NCI-H2081 treated with DMSO at 0.1 percent for 48 hours (cell line): ENCODE results near the gene TSC22D1.

Experiments used
- DNase-seq: peaks from one replicate; lab custom pipeline; 2025; lab: John Stamatoyannopoulos, UW

The TSC22D1 gene

GRCh38 chr13:44382635-44383145 is 193.4 kb downstream of the TSC22D1 start:
- DNase-seq = no peak
